GM21737 (cell line): ENCODE measurements around the gene TTLL8.

Experiments
- ATAC-seq: cut with Tn5 transposase; IDR thresholded peaks from one replicate; pipeline ENCODE4 v1.9.1; 2021; ENCODE audit warnings: mild to moderate bottlenecking, moderate library complexity; ENCODE audit not compliant: unreplicated experiment

Gene TTLL8

DNA sequence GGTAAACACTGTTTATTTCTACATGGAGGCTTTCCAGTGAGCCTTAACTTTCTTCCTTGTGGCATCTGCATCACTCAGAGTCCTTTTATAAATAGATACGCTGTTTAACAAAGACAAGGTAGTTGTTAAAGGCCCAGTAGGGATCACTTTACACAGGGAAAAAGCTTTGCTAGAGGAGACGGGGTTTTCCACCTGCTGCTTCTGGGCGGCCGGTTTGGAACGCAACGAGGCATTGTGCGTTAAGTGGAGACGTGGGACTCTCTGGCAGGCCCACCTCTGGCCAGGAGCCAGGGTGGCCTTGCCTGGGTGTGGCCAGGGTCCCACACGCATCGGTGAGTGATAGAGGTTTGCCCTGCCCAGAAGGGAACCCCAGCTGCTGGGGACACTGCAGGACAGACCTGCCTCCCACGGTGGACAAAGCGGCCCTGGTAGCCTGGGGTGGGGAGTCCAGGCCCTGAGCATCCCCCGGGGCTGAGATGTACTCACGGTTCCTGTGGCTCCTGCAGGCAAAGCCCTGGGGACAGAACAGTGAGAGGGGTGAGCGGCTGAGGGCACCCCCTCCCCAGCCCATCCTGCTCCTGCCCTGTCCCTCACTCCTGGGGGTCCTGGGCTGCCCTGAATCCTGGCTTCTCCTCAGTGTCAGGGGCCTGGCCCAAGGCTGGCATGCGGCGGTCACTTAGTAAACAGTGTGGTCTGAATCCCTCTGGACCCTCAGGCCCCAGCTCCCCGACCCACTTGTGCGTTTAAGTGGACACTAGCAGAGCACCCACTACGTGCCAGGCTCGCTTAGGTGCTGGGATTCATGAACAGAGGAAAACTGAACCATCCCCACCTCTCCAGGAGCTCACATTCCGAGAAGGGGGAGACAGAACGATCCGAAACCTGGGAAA, 49.7 kb downstream of the TTLL8 start:
- no peak for ATAC-seq

DNA sequence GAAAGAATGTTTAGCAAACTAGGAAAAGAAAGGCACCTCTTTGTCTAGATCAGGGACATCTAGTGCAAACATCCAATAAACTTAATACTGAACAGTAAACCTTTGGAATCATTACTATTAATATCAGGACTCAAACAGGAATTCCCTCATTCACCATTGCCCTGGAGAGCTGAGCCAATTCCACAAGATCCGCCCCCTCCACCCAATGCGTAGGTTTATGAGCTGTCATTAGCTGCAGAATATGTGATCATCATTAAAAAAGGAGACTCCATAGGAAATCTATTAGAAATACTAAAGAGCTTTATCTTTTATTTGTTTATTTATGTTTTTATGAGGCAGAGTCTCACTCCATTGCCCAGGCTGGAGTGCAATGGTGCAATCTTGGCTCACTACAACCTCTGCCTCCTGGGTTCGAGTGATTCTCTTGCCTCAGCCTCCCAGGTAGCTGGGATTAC, 51.0 kb downstream of the TTLL8 start:
- ATAC-seq: no peak

DNA sequence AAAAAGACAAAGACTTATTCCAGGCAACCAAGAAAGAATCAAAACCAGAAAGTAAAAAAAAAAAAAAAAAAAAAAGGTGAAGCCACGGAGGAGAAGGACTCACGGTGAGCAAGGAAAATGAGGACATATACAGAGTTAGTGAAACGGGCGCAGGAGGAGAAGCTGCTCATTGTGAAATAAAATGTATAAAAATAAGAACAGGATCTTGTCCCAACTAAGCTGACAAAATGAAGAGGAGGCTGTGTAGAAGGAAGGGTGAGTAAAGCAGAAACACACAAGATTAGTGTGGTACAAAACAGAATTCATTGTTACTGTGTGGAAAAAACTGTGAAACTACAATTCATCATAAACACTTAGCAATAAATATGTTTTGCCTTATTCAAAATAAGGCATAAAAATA, 53.2 kb downstream of the TTLL8 start:
- no peak for ATAC-seq

DNA sequence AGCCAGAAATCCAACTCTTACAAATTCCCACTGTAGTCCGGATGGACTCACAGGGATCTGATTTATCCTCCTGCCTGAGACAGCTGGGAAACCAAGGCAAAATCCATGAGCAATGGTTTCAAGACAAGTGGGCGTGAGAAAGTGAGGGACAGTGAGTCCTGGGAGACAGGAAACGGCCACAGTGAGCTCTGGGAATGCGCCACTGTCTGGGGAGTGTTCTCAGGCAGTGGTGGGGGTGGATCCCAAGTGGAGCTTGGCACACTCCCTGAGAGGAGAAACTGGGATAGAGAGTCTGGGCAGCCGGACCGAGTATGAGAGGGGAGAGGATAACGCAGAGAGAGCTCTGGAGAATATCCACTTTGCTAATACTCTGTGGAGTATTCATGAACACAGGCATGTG, 55.3 kb downstream of the TTLL8 start:
- no peak for ATAC-seq

DNA sequence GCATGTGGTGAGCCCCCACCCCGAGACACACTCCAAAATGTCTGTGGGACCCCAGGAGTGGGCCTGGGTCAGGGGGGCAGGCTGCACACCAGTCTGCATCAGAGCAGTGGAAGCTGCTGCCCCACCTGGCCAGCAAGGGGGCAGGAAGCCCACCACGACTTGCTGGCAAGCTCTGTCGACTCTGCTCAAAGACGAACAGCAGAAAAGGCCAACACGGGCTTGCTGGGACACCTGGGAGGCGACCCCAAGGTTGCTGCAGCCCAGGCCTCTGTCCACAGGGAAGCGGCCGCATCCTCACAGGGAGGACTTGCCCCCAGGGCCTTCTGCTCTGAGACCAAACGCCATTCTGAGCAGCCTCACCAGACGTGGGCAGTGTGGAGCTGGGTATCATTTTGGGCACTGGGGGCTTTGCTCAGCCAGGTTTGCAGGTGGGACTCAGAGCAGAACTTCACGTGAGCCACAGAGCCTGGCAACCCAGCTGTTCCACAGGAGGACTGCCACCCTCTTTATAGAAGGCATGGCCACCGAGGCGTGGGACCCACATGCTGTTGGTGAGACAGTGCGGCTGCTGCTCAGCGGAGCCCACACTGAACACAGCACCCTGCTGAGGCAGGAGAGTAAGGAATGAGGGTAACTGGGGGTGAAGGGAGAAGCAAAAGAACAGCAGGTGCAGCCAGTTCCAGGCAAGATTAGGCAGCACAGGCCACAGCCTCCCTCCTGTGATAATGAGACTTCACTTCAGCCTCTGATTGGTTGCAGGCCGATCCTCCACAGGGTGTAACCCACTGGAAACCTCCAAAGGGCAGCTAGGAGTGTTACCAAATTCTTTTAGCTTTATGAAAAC, 56.5 kb downstream of the TTLL8 start:
- ATAC-seq: no peak

DNA sequence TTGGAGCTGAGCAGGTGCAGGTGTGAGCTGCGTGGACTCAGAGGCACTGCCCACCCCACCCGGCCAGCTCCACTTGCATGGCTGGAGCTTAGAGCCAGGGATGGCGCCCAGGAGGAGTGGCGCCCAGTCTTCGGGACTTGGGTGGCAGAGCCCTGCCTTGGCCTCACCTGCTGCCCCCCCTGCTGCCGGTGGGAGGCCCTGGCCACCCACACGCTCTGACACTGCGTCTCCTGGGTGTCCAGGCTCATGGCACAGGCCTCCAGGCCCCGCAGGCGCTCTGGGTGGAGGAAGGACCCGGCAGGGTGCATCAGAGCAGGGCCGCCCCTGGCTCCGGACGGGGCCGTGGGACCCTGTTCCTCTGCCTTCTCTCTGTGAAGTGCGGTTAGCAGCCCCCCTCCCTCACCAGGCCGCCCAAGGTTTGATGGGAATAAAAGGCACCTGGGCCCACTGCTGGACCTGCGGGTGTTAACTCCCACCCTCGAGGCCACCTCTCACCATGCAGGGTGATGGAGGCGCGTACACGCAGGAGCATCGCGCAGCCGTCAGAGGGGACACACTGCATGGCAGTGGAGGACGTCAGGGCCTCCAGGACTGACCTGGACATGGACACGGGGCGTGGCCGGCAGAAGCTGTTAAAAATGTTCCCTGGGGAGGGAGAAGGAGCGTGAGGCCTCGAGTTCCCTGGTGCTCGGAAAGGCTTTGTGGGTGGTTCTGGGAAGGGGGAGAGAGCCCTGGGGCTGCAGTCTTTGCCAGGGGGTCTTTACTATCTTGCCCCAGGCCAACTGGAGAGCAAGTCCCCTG, 57.3 kb downstream of the TTLL8 start:
- ATAC-seq: no peak

DNA sequence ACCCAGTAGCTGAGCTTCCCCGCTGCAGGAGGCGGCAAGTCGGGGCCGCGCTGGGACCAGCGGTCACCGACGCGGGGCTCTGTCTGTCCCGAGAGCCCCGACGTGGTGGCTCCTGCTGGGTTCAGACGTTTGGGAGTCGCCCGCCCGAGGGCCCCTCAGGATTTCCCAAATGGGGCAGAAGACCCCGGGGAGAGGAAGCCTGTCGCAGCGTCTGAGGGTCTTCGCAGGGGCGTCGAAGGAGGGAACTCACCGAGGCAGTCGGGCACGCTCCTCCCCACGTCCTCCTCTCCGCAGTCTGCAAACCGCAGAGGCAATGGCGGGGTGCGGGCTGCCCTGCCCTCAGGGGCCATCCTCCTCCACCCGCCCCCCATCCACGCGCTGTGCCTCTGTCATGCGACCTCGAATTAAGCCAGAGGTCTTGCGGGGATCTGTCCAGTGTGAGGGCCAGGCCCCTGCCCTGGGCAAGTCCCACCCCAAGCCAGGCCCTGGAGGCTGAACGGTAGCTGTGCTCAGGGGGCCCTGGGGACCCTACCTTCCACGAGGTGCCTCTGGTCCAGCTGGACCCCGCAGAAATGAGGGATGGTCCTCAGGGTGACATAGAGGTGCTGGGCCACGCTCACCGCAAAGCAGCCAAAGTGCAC, 58.0 kb downstream of the TTLL8 start:
- ATAC-seq: no peak

DNA sequence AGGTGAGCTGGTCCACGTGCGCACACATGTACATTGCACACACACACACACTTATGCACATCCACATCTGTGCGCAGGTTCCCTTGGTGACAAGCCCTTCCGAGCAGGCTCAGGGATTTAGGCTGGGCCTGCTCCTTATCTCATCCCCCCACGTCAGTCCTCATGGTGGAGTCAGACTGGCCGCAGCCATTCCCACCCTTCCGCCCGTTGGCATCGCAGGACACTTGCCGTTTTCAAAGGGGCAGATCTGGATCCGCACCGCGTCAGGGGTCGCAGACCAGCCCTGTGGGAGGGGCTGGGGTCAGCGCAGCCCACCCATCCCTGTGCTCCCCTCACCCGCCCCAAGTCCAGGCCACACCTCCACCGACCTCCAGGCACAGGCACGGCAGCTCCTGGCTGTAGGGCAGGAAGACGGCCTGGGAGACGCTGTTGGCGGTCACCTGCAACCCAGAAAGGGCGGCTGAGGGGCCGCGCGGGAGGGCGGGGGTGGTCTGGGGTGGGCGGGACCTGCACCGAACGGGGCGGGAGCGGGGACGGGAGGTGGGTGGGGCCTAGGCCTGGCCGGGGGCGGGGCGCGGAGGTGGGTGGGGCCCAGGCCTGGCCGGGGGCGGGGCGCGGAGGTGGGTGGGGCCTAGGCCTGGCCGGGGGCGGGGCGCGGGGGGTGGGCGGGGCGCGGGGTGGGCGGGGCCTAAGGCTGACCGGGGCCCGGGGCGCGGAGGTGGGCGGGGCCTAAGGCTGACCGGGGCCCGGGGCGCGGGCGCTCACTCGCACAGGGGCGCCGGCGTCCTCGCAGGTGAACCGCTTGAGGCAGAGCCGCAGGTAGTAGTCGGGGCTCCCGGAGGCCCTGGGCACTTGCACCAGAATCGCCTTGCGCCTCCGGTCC, 58.8 kb downstream of the TTLL8 start:
- no peak for ATAC-seq

DNA sequence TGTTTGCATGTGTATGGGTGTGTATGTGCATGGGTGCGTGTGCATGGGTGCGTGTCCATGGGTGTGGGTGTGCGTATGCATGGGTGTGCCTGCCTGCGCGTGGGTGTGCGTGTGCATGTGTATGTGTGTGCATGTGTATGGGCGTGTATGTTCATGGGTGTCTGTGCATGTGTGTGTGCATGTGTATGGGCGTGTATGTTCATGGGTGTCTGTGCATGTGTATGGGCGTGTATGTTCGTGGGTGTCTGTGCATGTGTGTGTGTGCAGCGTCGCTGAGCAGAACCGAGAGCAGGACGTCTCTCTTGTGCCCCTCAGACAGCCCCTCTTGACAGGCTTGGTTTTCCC, 59.4 kb downstream of the TTLL8 start:
- no peak for ATAC-seq

DNA sequence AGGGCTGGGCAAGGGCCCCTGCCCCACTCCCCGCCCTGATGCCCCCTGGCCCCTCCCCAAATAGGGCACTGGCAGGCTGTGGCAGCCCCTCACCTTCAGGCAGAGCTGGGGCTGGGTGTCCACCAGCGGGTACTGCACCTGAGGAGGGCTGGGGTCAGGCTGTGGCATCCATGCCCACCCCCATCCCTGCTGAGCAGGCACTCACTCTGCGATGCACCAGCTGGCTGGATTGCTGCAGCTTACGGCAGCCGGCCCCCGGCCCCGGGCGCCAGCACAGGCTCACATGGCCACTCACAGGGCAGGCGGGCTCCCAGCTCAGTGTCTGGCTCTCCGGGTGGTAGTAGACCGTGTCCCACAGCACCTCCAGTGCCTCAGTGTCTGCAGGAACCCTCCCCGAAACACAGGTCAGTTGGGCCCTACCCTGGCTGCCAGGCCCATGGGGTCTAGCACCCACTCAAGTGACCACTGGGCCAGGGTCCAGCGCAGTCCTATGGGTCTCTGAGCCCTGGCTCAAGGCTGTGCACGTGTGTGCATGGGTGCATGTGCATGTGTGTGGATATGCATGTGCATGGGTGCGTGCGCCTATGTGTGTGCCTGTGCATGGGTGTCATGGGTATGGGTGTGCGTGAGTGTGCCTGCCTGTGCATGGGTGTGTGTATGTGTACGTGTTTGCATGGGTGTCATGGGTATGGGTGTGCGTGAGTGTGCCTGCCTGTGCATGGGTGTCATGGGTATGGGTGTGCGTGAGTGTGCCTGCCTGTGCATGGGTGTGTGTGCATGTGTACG, 60.0 kb downstream of the TTLL8 start:
- no peak for ATAC-seq

DNA sequence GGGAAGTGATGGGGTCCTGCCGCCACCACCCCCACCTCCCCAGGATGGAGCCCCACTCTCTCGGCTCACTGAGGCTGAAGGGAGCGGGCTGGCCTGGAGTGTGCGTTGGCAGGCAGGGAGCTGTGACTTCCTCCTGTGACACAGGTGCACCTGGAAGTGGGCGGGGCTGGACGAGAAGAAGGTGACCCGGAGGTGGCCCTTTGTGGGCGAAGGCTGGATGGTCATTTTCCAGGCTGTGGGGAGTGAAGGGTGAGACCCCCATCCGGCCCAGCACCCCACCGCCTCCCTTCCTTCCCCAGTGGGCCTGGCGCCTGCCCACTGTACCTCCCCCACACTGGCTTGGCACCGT, 60.9 kb downstream of the TTLL8 start:
- ATAC-seq: no peak

DNA sequence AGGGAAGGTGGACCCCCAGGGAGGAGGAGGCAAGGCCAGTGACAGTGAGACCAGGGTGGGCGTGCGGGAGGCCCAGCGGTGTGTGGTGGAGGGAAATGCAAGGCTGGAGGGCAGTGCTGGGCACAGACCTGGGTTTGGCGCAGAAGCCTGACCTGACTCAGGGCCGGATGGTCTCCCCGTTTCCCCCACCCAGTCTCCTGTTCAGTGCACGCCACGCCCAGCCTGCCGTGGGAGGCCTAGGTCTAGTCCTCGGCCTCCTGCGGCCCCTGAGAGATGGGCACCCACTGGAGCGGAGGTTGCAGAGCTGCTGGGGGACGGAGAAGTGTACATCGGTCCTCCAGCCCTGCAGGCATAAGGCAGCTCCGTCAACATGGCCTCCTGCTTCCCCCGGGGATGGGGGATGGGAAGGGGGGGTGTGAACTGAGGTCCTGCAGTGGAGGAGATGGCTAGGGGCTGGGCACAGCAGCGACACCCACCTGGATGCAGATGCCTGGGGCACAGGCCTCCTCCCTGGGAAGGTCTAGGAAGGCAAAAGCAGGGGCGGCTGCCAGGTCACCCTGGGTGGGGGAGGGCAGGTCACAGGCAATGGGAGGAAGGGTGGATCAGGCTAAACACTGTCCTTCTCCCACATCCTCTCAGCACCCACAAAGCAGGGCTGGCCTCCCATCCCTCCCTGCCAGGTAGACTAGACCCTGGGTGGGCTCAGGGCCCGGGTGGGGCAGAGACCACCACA, 61.4 kb downstream of the TTLL8 start:
- ATAC-seq: no peak

DNA sequence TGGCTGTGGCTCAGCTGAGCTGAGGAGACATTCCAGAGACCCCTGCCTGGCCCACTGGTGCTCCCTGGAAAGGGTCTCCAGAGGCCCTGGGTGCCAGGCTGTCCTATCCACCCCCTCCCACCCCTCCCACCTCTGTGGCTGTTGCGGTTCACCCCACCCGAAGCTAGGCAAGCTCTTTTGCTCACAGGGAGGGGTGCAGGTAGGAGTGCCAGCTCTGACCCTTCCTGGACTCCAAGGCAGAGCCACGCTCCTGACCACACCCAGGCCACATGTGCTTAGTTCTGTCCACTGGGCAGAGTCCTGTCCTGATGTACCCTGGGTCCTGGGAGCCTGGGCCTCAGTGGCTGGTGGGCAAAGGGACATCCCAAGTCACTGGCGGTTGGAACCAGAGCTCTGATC, 62.0 kb downstream of the TTLL8 start:
- no peak for ATAC-seq

DNA sequence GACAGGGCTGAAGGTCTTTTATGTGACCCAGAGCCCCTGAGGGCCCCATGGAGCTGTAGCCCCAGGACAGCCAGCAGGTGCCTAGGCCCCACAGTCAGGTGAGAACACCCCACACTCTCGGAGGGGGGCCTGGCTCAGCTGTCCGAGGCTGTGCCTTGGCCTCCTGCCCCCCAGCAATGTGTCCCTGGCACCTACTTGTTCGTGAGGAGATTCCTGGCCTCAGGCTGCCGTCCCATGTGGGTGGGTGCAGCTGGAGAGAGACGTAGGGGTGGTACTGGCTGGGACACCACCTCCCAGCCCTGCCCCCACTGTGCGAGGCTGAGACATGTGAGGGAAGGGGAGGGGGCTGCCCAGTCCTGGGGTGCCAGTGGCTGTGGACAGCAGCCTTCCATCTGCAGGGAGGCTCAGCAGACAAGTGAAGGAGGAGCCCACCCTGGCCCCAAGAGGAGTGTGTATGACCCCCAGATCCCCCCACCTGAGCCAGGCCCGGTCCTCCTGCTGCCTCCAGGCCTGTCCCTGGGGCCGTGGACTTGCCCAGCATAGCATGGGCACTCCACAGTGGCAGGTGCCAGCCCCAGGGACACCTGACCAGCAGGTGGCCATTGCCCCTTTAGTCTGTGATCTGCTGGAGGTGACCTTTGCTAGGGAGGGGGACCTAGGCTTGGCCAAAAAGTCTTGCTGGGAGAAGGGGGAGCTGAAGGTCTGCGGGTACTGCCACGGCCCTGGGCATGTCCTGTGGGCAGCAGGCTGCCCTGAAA, 62.6 kb downstream of the TTLL8 start:
- ATAC-seq: no peak

DNA sequence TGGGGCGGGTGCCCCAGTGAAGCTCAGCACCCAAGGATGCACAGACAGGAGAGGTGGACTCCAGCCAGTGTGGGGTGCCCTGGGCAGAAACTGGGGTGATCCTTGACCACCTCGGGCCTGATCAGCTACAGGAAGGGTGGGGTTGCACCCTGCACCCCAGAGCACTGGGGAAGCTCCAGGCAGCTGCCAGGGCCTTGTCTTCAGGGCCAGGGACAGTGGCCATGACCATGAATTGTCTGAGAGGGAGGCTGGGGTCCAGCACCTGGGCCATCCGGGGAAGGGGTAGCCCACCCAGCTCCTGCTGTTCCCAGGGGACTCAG, 63.1 kb downstream of the TTLL8 start:
- ATAC-seq: no peak

DNA sequence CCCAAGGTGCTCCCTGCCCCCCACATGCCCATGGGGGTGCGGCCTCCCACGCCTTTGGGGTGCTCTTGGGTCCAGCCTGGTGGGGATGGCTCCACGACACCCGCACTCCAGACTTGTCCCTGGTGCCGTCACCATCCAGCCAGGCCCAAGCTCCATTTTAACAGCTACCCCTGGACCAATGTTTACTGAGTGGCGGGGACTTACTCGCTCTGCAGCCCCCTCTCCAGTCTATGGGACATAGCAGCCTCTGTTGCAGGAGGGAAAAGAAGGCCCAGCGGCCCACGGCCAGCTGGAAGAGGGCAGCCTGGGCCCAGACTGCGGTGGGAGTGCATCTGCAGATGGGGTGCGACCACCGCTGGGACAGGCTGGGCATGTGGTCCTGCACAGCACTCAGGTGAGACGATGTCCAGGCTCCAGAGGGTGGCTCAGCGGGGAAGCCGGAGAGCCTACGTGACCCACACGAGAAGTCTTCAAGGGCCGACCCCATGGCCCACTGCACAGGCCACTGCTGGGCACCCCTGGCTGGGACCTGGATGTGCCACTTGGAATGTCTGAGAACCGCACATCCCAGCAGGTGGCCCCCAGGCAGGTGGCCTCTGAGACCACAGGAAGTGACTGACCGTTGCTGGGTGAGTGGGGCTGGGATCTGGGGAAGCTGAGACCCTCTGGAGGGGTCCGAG, 63.6 kb downstream of the TTLL8 start:
- ATAC-seq: no peak

DNA sequence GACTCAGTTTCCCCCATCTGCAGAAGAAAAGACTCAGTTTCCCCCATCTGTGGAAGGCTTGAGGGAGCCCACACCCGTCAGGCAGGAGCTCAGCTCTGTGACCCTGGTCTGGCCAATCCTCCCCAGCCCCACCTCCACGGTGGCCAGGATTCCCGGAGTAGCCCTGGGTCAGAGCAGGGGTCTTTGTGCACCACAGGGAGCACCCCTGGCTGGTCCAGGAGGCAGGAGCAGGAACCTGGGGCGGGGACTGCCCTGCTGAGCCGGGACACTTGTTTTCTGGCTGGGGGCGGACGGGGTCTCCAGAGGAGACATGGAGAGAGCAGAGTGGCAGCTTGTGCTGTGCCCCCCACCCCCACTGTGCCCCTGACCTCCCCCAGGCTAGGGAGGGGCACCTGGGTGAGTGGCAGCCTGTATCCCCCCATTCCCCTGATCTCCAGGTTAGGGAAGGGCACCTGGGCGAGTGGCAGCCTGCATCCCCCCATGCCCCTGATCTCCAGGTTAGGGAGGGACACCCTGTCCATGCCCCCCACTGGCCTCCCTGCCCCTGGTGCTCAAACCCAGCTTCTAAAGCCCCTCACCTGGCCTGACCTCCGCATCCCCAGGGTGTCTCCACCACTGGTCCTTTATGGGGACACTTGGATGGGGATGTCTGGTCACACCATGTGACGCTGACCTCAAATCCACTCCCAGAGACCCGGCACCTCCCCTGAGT, 64.3 kb downstream of the TTLL8 start:
- no peak for ATAC-seq
